ENCODE data around the gene PTPRZ1.

Gene PTPRZ1

GRCh38 chr7:121847041-121847440 is 25.9 kb upstream of the PTPRZ1 start:
- TF ChIP-seq CTCF (IDR thresholded peaks at IDR 0.05; ENCODE audit: low read depth, low read length, missing control alignments): no peak
- no peak for DNase-seq (ENCODE audit: low read depth)
- no peak overlapping the region for H3K4me3 ChIP-seq (ENCODE audit: low read depth, low read length)

- no peak for TF ChIP-seq CTCF (IDR thresholded peaks at IDR 0.05; ENCODE audit: low read depth, low read length, missing control alignments)
These were observed 19.7 kb upstream of the PTPRZ1 start for GRCh38 chr7:121853307-121853706.

GRCh38 chr7:121860953-121861352 is 12.0 kb upstream of the PTPRZ1 start:
- DNase-seq (ENCODE audit: low read depth): no peak
- H3K4me3 ChIP-seq (ENCODE audit: low read depth, low read length): no peak overlapping the region
- no peak for TF ChIP-seq CTCF (IDR thresholded peaks at IDR 0.05; ENCODE audit: low read depth, low read length, missing control alignments)

More at GRCh38 chr7:121853307-121853706, 19.7 kb upstream of the PTPRZ1 start:
- H3K4me3 ChIP-seq (ENCODE audit: low read depth, low read length): no peak overlapping the region
- no peak for DNase-seq (ENCODE audit: low read depth)

GRCh38 chr7:121862591-121862990 is 10.4 kb upstream of the PTPRZ1 start:
- H3K4me3 ChIP-seq (ENCODE audit: low read depth, low read length): no peak overlapping the region
- TF ChIP-seq CTCF (IDR thresholded peaks at IDR 0.05; ENCODE audit: low read depth, low read length, missing control alignments): no peak
- no peak for DNase-seq (ENCODE audit: low read depth)

GRCh38 chr7:121871188-121871587 is 1.8 kb upstream of the PTPRZ1 start:
- H3K4me3 ChIP-seq (ENCODE audit: low read depth, low read length): no peak overlapping the region
- TF ChIP-seq CTCF (IDR thresholded peaks at IDR 0.05; ENCODE audit: low read depth, low read length, missing control alignments): no peak
- DNase-seq (ENCODE audit: low read depth): no peak

- no peak for TF ChIP-seq CTCF (IDR thresholded peaks at IDR 0.05; ENCODE audit: low read depth, low read length, missing control alignments)
- no peak overlapping the region for H3K4me3 ChIP-seq (ENCODE audit: low read depth, low read length)
- DNase-seq (ENCODE audit: low read depth): no peak
These were observed 581 bp downstream of the PTPRZ1 start for GRCh38 chr7:121873289-121874194.

- TF ChIP-seq CTCF (IDR thresholded peaks at IDR 0.05; ENCODE audit: low read depth, low read length, missing control alignments): no peak
- H3K4me3 ChIP-seq (ENCODE audit: low read depth, low read length): no peak overlapping the region
- no peak for DNase-seq (ENCODE audit: low read depth)
These were observed 1.3 kb downstream of the PTPRZ1 start for GRCh38 chr7:121874298-121874697.

Measured in GM12864 (cell line).